Activated CD4-positive, alpha-beta T cell treated with anti-CD3 and anti-CD28 coated beads, Interleukin-2, amount 50 U/mL, for 48 hours (primary cell): ENCODE results near the gene IGFLR1.

ENCODE experiments used
- DNase-seq, 2 experiments: peaks; one replicate each; pipeline ENCODE4 v3.0.0-alpha.2; 2020

The IGFLR1 gene

DNA sequence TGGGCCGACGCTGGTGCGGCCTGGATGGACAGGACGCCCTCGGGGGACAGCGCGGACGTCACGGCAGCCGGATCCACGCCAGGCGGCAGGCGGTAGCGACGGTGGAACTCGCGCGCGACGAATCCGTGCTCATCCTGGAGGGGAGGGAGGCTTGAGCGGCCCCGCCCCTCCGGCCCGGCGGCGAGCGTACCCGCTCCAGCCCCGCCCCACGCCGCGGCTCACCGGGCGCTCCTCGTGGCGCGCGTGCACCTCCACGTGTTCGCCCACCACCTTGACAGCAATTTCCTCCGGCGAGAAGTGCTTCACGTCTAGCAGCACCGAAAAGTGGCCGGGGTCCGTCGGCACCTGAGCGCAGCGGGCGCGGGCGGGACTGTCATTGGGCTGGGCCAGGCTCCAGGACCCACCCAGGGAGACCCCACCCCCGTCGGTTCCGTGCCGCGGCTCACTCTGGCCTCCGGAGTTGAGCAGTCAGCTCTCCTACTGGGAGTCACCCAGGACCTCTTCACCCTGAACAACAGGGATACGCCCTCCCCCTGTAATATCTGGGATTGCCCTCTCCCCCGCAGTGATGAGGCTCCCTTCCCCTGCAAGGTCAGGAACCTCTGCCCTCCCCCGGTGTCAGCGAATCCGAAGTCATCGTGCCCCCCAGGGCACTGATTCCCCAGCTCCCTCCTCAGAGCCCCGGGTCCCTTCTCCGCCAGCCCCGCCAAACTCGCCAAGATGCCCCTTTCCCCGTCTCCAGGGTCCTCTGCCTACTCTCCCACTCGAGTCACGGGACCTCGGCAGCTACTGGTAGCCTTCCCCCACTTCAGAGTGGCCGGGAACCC, 13.5 kb upstream of the IGFLR1 start:
- DNase-seq: peak; percentile 54 to 62

GRCh38 chr19:35755131-35755549, 12.9 kb upstream of the IGFLR1 start:
- DNase-seq: no peak

DNA sequence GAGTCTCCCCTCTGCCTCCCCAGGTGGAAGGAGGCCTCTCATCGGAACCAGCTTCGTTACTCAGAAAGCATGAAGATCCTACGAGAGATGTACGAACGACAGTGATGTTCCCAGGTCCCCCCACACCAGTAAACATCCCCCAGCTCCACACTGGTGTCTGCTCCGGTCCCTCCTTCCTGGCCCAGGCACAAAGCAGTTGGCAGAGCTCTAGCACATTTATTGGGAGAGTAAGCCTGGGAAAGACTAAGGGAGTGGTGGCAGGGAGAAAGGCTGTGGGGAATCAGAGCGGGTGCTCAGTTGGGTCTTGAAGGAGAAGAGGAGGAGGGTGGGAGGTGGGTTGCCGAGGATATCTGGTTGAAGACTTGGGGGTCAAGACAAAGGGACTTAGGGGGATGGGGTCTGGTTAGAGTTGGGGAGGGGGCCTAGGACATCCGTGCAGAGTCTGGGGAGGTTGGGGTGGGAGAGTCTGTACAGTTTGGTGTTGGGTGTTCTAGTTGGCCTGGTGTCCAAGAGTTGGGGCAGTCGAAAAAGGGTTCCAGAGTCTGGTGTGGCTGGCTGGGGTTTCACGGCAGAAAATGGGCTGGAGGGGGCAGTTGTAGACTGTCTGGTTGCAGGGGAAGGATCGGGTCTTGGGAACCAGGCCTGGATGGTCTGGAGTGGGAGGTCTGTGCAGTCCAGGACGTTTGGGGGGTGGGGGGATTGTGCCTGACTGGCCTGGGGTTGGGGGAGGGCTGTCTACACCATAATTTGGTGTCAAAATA, 12.3 kb upstream of the IGFLR1 start:
- no peak for DNase-seq

GRCh38 chr19:35753634-35754369, 11.6 kb upstream of the IGFLR1 start:
- no peak for DNase-seq

GRCh38 chr19:35752746-35753350, 10.6 kb upstream of the IGFLR1 start:
- no peak for DNase-seq

DNA sequence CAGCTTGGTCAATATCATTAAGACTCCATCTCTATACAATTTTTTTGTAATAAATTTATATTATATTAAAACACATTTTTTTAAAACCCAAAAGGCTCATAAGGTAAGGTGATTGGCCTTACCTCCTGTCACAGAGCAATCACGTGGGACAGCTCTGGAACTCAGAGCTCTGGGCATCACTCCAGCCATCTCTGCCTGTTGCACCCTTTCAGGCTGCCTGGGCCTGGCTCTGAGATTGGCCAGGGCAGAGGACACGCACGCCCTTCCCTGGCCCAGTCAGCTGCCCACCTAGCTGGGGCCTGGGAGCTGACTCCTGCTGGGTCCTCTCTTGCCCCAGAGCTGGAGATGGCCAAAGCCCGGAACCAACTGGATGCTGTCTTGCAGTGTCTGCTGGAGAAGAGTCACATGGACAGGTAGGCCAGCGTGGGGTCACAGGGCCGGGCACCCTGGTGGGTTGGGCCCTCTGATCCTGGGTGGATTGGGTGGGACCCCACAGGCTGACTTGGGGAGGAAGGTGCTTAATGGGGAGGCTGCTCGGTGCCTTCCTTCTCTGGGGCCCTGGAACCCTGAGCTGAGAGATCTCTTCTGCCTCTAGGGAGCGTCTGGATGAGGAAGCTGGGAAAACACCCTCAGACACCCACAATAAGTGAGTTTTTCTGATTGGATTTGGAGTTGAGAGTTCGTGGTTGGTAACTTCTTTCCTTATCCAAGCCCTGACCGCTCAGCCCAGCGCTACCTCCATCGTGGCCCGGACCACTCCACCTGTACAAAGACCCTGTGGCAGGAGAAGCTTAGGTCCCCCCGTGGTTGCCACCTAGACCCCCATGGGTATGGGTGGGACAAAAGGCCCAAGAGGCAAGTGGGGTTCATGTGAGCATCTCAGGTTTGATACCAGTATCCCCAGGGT, 9.8 kb upstream of the IGFLR1 start:
- DNase-seq: no peak

- no peak for DNase-seq
Measured at GRCh38 chr19:35750167-35750566, 7.9 kb upstream of the IGFLR1 start.

- peak; percentile 98 to 99 for DNase-seq
Measured at GRCh38 chr19:35748106-35749020, 6.1 kb upstream of the IGFLR1 start, which contains the start of gene LIN37. Gene LIN37 (plus strand): TSS chr19:35748576. CDS start chr19:35748725, 149 bp downstream.

DNA sequence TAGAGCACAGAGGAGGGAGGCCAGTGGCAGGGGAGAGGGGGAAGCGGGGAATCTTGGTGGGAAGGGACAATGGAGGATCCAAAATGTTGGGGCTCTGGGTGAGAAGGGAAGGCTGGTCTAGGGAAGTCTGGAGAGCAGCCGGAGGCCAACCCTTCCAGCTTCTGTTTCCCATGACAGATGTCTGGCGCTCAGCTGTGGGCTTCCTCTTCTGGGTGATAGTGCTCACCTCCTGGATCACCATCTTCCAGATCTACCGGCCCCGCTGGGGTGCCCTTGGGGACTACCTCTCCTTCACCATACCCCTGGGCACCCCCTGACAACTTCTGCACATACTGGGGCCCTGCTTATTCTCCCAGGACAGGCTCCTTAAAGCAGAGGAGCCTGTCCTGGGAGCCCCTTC, 4.3 kb upstream of the IGFLR1 start:
- DNase-seq: no peak

GRCh38 chr19:35746087-35746462, 3.8 kb upstream of the IGFLR1 start:
- DNase-seq: no peak

DNA sequence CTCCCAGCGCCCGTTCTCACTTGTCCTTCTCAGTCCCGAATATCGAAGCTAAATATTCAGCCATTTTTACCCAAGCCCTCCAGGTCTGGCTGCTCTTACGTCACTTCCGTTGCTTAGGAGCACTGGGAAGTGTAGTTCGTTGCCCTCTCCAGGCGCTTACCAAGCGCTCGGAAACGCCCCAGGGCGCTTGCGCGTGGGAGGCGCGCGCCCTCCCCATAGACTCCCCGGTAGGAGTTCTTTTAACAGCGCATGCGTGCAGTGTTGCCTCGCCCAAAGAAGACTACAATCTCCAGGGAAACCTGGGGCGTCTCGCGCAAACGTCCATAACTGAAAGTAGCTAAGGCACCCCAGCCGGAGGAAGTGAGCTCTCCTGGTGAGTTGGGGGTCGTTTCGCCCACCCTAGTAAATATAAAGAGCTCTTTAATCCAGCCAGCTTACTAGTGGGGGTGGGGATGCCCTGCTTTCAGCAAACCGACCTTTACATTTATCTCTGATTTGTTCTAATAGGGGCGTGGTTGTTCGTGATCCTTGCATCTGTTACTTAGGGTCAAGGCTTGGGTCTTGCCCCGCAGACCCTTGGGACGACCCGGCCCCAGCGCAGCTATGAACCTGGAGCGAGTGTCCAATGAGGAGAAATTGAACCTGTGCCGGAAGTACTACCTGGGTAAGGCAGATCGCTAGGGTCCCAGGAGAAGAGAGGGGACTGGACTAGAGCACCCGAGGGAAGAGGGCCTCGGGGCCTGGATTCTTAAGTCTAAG, 3.3 kb upstream of the IGFLR1 start, which contains the start of the genes PSENEN and U2AF1L4:
PSENEN (plus strand) TSS at position 324 of the 759 bp plus-strand sequence; CDS start at position 604, 280 bp downstream.
U2AF1L4 (minus strand) TSS at position 91 of the 759 bp plus-strand sequence; CDS start at position 64, 27 bp downstream.
- peak; percentile 92 to 95 for DNase-seq

DNA sequence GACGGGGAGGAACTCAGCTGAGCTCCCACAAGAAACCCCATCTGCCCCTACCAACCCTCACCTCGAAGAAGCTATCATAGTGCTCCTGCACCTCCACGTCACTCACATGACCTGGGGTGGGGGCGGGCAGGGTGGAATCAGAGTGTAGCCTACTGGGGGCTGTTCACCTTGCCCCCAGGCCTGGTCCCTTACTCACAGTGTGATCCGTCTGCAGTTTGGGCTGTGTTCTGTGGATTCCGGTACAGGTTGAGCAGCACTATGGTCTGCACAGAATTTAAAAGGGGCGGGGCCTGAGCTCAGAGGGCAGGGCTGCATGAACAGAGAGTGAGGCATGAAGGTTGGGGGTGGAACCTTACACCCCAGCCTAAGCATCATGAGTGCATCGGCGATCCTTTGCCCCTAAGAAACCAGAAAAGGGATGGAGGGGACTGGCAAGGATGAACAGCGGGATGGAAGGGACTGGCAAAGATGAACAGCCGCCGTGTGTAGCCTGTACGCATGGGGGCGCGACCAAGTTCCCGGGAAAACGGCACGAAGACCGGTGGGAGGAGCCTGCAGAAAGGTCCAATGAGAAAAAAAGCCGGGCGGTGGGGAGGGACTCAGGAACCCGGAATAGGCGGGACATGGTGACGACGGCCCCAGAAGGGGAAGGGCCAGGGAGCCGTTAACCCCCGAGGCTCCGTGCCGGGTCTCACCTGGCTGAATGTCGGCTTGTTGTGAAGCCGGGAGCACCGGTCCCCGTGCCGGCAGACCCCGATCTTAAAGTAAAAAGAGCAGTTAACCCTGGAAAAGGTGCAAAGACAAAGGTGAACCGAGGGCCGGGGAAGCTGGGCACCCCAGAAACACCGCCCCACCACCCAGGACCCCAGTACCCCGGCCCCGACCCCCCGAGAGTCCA, 2.4 kb upstream of the IGFLR1 start:
- peak; percentile 94 to 96 for DNase-seq

DNA sequence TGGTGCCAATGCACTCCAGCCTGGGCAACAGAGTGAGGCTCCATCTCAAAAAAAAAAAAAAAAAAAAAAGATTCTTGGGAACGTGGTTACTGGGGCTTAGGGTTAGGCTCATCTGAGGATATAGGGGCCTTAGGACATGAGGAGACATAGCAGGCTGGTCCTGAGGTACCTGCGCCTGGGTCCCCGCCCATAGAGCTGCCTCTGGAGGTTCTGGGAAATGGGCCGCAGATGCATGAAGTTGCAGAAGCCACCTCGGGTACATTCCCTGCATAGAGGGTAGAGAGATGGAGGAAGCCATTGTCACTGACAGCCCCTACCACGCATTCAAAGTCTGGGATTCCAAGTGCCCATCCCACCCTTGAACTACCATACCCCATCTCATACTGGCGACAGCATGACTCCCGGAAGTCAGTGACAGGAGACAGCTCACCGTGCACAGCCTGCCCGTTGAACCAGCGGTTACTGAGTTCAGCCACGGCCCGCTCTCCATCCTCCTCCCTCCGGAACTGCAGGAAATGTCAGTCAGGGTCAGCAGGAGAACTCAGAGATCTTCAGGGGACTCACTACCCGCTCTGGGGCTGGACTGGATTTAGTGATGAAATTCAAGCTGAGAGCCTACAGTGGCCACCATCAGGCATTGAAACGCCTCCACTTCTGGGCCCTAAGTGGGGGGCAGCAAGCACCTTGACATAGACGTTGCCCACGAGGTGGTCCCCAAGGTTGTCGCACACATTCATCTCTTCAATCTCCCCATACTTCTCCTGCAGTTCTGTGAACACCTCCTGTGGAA, 1.6 kb upstream of the IGFLR1 start:
- no peak for DNase-seq

GRCh38 chr19:35741203-35741515, 1.1 kb downstream of the IGFLR1 start:
- no peak for DNase-seq

DNA sequence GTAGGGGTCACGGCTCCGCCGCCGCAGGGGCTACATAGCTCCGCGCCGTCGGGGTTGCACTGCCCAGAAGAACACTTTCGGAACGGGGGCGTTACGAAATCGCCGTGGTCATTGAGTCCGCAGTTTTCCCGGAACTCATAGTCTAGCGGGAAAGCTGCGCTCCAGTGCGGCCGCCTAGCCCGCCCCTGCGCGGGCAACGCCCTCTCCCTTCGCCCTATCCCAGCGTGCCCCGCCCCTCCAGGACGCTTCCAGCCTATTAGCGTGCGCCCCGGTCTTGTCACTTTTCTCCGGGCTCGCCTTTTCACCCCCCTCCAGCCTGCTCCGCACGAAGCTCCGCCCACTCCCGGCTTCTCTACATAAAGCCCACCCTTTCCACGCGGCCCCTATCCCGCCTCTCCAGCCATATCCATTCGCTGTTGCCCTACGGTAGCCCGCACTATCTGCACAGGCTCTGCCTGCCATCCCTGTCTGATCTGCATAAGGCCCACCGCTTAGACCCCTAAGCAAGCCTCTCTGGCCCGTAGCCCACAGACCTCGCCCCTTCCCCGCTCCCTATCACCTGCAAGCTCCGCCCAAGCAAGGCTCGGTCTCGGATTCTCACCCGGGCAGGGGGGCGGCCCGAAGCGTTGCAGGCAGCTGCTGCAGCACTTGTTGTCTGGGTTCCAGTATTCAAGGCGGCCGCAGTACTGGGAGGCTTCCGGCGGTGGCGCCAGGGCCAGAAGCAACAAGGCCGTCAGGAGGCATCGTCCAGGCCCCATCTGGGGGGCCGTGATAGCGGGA, 1.6 kb downstream of the IGFLR1 start:
- DNase-seq: peak; percentile 98

- DNase-seq: no peak
Measured at GRCh38 chr19:35740108-35740422, 2.2 kb downstream of the IGFLR1 start.
